Stimulated activated CD4-positive, alpha-beta T cell treated with anti-CD3 and anti-CD28 coated beads, Interleukin-12 subunit alpha, Interleukin-12 subunit beta, amount 100 ng/mL, for 24 hours (primary cell): ENCODE measurements around the gene CTRB1.
"Not testable (repeated sequence)": the region's sequence is repeated elsewhere in the genome, so short reads cannot be mapped to it uniquely, and the experiment has no call there.

Experiments
- DNase-seq, 2 experiments: peaks; one replicate each; pipeline ENCODE4 v3.0.0-alpha.2; 2020; ENCODE audit warnings: low read depth in 2 of 2

Gene CTRB1

GRCh38 chr16:75254359-75254837 lies 35.6 kb downstream of the CTRB1 start:
- DNase-seq = no peak

- no peak for DNase-seq
Measured at GRCh38 chr16:75256059-75256571, 37.3 kb downstream of the CTRB1 start.

GRCh38 chr16:75256696-75257343 lies 38.0 kb downstream of the CTRB1 start:
- DNase-seq = no peak

- no peak for DNase-seq
Measured at GRCh38 chr16:75257886-75258806, 39.4 kb downstream of the CTRB1 start.

- DNase-seq = no peak
Measured at GRCh38 chr16:75258807-75259141, 40.0 kb downstream of the CTRB1 start.

GRCh38 chr16:75260851-75261589 lies 42.2 kb downstream of the CTRB1 start:
- DNase-seq = no peak

GRCh38 chr16:75261590-75262078 lies 42.8 kb downstream of the CTRB1 start:
- DNase-seq = no peak

GRCh38 chr16:75262104-75262799 lies 43.5 kb downstream of the CTRB1 start:
- no peak for DNase-seq

- DNase-seq = no peak
Measured at GRCh38 chr16:75262800-75263127, 44.0 kb downstream of the CTRB1 start.

- no peak for DNase-seq
Measured at GRCh38 chr16:75263291-75263962, 44.6 kb downstream of the CTRB1 start.

- DNase-seq = no peak
Measured at GRCh38 chr16:75263963-75264445, 45.2 kb downstream of the CTRB1 start.

GRCh38 chr16:75264457-75264998 lies 45.7 kb downstream of the CTRB1 start:
- no peak for DNase-seq

- no peak for DNase-seq
Measured at GRCh38 chr16:75264999-75265910, 46.5 kb downstream of the CTRB1 start.

GRCh38 chr16:75265911-75266701 lies 47.3 kb downstream of the CTRB1 start:
- DNase-seq = no peak

- DNase-seq = no peak
Measured at GRCh38 chr16:75266738-75267630, 48.2 kb downstream of the CTRB1 start.

- DNase-seq = no peak
Measured at GRCh38 chr16:75267631-75268264, 49.0 kb downstream of the CTRB1 start.

GRCh38 chr16:75269358-75269757 lies 50.6 kb downstream of the CTRB1 start:
- DNase-seq = not testable (repeated sequence)
